Panc1 (cell line): ENCODE data around the gene SLC9A3. TPM values are rescaled to one million over a fixed set of nuclear protein-coding genes. Genes with fewer than 3 reads are reported as not detected.
"Not testable (repeated sequence)": the region's sequence is repeated elsewhere in the genome, so short reads cannot be mapped to it uniquely, and the experiment has no call there.

Source experiments
- ATAC-seq: fragments of 200-7000 bp; cut with Tn5 transposase; 2 replicates; pipeline ENCODE4 v1.9.1; 2020; ENCODE audit warnings: mild to moderate bottlenecking, moderate library complexity
- BruUV-seq: library from RNA; stranded (reverse); fragments of 400-500 nt; replicated peaks from 2 replicates; lab custom pipeline; 2021; lab: Mats Ljungman, UMichigan
- CTCF ChIA-PET: fragments of 300-600 bp; sonication (Branson Sonifier 250); formaldehyde crosslinking; loops from one replicate; lab custom pipeline; 2022; ENCODE audit warnings: antibody characterized with exemption; lab: Charles Lee
- POLR2A ChIA-PET: fragments of 300-600 bp; sonication (Branson Sonifier 250); formaldehyde crosslinking; loops from one replicate; lab custom pipeline; 2022; ENCODE audit warnings: antibody characterized with exemption; lab: Charles Lee
- DNase-seq: peaks from one replicate; pipeline ENCODE4 v3.0.0-alpha.2; 2010; ENCODE audit warnings: low read depth, low spot score
- H3K27ac ChIP-seq: 2 replicates; pipeline ENCODE4 v1.5.1; 2011; ENCODE audit warnings: mild to moderate bottlenecking, low read length, inconsistent platforms
- H3K27me3 ChIP-seq: fragments of 200-500 bp; sonication (Bioruptor generic); 2 replicates; pipeline ENCODE4 v1.6.0; 2014; ENCODE audit warnings: low read length, inconsistent platforms; ENCODE audit not compliant: control insufficient read depth, insufficient read depth
- H3K36me3 ChIP-seq: fragments of 200-500 bp; sonication (Bioruptor generic); 2 replicates; pipeline ENCODE4 v1.5.1; 2014; ENCODE audit warnings: inconsistent platforms, mild to moderate bottlenecking, low read length, moderate library complexity; ENCODE audit not compliant: control insufficient read depth, insufficient read depth
- H3K4me1 ChIP-seq: 2 replicates; pipeline ENCODE4 v1.5.1; 2011; ENCODE audit warnings: inconsistent platforms, mild to moderate bottlenecking, low read length, moderate library complexity; ENCODE audit not compliant: control insufficient read depth, insufficient read depth
- H3K4me3 ChIP-seq, 2 experiments: 2 replicates each; pipeline ENCODE4 v1.5.1; 2011 to 2012; ENCODE audit warnings: low read depth in 2 of 2, low read length in 2 of 2, mild to moderate bottlenecking in 2 of 2, inconsistent platforms in 1 of 2, moderate library complexity in 1 of 2
- H3K9me3 ChIP-seq: fragments of 200-500 bp; sonication (Bioruptor generic); 2 replicates; pipeline ENCODE4 v1.5.1; 2014; ENCODE audit warnings: low read depth, mild to moderate bottlenecking, inconsistent platforms, low read length, moderate library complexity; ENCODE audit not compliant: control insufficient read depth, insufficient read depth
- CTCF ChIP-seq: fragments of 450-650 bp; IDR thresholded peaks from 2 replicates; pipeline ENCODE4 v1.5.1; 2017; ENCODE audit warnings: mild to moderate bottlenecking
- POLR2AphosphoS5 ChIP-seq: IDR thresholded peaks from 2 replicates; pipeline ENCODE4 v1.6.1; 2012; ENCODE audit warnings: mild to moderate bottlenecking, low read depth, low read length, moderate library complexity
- SIN3A ChIP-seq: IDR thresholded peaks from 2 replicates; pipeline ENCODE4 v1.6.1; 2012; ENCODE audit warnings: low read depth, mild to moderate bottlenecking, low read length, moderate library complexity, borderline replicate concordance; ENCODE audit not compliant: insufficient read depth
- TCF7L2 ChIP-seq: IDR thresholded peaks from 2 replicates; pipeline ENCODE4 v1.6.1; 2011; ENCODE audit warnings: mild to moderate bottlenecking, low read depth, low read length, inconsistent platforms
- in situ Hi-C: cut with HindIII; loops from 2 replicates; pipeline ENCODE4 v1.10.0; 2016; ENCODE audit warnings: low sequenced_read_pairs, low pct_unique_long_range_greater_than_20kb
- intact Hi-C: fragments of 100-400 bp; cut with micrococcal nuclease; formaldehyde crosslinking; loops from one replicate; pipeline ENCODE4 v1.10.0; 2022; ENCODE audit not compliant: unreplicated experiment
- total RNA-seq: library from RNA; stranded (reverse); gene quantifications from one replicate; pipeline ENCODE4 v1.2.1, GENCODE V29; 2021; ENCODE audit not compliant: unreplicated experiment
- TF ChIP-seq, protein P1 (sequence below), 2 experiments: IDR thresholded peaks; 2 replicates each; pipeline ENCODE4 v1.6.1; 2011 to 2012; ENCODE audit warnings: low read depth in 2 of 2, control low read depth in 1 of 2, low read length in 1 of 2, mild to moderate bottlenecking in 1 of 2, moderate library complexity in 1 of 2; ENCODE audit not compliant: insufficient read depth in 1 of 2

Gene SLC9A3
- total RNA-seq, 1 experiment from 2014 or later = 2.0 TPM

- POLR2A ChIA-PET = no interaction called here
- H3K4me3 ChIP-seq = no peak overlapping the region
Measured at GRCh38 chr5:488241-488640, 36.0 kb downstream of the SLC9A3 start.

DNA sequence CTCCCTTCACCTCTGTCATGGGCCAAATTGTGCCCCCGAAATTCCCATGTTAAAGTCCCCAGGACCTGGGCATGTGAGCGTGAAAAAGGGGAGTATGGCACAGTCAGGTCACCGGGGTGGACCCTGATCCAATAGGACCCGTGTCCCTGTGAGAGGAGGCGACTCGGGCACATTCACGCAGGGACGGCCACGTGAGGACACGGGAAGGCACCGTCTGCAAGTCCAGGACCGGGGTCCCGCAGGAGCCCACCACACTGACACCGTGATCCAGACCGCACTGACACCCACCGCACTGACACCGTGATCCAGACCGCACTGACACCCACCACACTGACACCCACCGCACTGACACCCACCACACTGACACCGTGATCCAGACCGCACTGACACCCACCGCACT, 37.7 kb downstream of the SLC9A3 start:
- in situ Hi-C loops, BruUV-seq: not testable (repeated sequence)

More at GRCh38 chr5:488241-488640, 36.0 kb downstream of the SLC9A3 start:
- Histone ChIP-seq H3K9me3 (no peaks in the 10 kb centered on the region), H3K4me1 (no peaks in the 10 kb centered on the region), H3K36me3 (no peaks in the 10 kb centered on the region), H3K27ac (no peak overlapping the region), H3K27me3 (no peaks in the 10 kb centered on the region)
- no peak for ATAC-seq
- in situ Hi-C loops = no loop called here
- DNase-seq = no peak
- CTCF ChIA-PET = no interaction called here
- TF ChIP-seq, protein P1, sequence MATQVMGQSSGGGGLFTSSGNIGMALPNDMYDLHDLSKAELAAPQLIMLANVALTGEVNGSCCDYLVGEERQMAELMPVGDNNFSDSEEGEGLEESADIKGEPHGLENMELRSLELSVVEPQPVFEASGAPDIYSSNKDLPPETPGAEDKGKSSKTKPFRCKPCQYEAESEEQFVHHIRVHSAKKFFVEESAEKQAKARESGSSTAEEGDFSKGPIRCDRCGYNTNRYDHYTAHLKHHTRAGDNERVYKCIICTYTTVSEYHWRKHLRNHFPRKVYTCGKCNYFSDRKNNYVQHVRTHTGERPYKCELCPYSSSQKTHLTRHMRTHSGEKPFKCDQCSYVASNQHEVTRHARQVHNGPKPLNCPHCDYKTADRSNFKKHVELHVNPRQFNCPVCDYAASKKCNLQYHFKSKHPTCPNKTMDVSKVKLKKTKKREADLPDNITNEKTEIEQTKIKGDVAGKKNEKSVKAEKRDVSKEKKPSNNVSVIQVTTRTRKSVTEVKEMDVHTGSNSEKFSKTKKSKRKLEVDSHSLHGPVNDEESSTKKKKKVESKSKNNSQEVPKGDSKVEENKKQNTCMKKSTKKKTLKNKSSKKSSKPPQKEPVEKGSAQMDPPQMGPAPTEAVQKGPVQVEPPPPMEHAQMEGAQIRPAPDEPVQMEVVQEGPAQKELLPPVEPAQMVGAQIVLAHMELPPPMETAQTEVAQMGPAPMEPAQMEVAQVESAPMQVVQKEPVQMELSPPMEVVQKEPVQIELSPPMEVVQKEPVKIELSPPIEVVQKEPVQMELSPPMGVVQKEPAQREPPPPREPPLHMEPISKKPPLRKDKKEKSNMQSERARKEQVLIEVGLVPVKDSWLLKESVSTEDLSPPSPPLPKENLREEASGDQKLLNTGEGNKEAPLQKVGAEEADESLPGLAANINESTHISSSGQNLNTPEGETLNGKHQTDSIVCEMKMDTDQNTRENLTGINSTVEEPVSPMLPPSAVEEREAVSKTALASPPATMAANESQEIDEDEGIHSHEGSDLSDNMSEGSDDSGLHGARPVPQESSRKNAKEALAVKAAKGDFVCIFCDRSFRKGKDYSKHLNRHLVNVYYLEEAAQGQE (IDR thresholded peaks at IDR 0.05; ENCODE audit: insufficient read depth in 1 of 2, low read depth in 2 of 2, low read length in 1 of 2) = no peak
- TF ChIP-seq CTCF = no peak
- TF ChIP-seq POLR2AphosphoS5 = no peak
- no peak for TF ChIP-seq TCF7L2
- no peak for TF ChIP-seq SIN3A
- BruUV-seq = no TSS peak
- intact Hi-C loops = no loop called here

DNA sequence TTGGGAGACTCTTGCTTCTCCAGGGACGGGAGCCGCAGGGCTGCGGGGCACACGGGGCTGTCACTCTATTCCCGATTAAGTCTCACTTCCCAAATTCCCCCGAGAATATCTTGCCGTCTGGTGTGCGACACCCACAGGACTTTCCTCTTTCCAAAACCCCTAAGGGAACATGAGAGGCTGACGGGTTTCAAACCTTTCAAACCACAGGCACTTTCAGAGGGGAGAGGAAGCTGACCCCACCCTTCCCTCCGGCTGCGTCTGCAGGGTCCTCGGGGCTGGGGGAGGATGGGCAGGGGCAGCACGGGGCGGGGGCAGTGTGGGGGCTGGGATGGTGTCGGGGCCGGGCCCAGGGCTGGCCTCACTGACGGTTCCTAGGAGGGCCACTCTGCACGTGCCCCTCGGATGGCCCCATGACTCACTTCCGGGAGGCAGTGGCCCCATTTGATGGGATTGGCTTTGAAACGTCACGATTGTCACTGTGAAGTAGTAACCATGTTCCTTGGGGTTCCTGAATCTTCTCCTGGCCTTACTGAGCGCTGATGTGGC, 38.2 kb downstream of the SLC9A3 start:
- ChIA-PET CTCF (no interaction called here), POLR2A (no interaction called here)
- in situ Hi-C loops = no loop called here
- DNase-seq = no peak
- H3K9me3 ChIP-seq = no peaks in the 10 kb centered on the region
- H3K4me3 ChIP-seq = no peak overlapping the region
- no peak overlapping the region for H3K27ac ChIP-seq
- no peaks in the 10 kb centered on the region for H3K36me3 ChIP-seq
- intact Hi-C loops = no loop called here
- H3K27me3 ChIP-seq = no peaks in the 10 kb centered on the region
- H3K4me1 ChIP-seq = no peaks in the 10 kb centered on the region
- no TSS peak for BruUV-seq
- no peak for ATAC-seq
- TF ChIP-seq SIN3A (no peak), TCF7L2 (no peak), POLR2AphosphoS5 (no peak), CTCF (no peak)
- TF ChIP-seq, protein P1 (IDR thresholded peaks at IDR 0.05; ENCODE audit: insufficient read depth in 1 of 2, low read depth in 2 of 2, low read length in 1 of 2) = no peak

More for the DNA sequence above, 37.7 kb downstream of the SLC9A3 start:
- ATAC-seq, CTCF ChIA-PET, POLR2A ChIA-PET, H3K4me3 ChIP-seq, H3K27ac ChIP-seq, H3K4me1 ChIP-seq, H3K27me3 ChIP-seq, DNase-seq, H3K9me3 ChIP-seq, H3K36me3 ChIP-seq, intact Hi-C loops: not testable (repeated sequence)
